IMR-90 (cell line): ENCODE results near the gene ADPRS. TPM values are rescaled to one million over a fixed set of nuclear protein-coding genes. Genes with fewer than 3 reads are reported as not detected.
A peak's percentile ranks its signal among the peaks of the same experiment; 100 is the strongest.

ENCODE experiments used
- ATAC-seq: fragments of 200-7000 bp; cut with Tn5 transposase; 2 replicates; pipeline ENCODE4 v1.9.1; 2020; ENCODE audit warnings: low read depth, mild to moderate bottlenecking, moderate library complexity
- BruUV-seq: library from RNA; stranded (reverse); fragments of 400-500 nt; replicated peaks from 2 replicates; lab custom pipeline; 2021; lab: Mats Ljungman, UMichigan
- CTCF ChIA-PET: fragments of 300-600 bp; formaldehyde crosslinking; extraction: SDS; loops from one replicate; lab custom pipeline; 2021; ENCODE audit warnings: antibody characterized with exemption; lab: Yijun Ruan, JAX
- POLR2A ChIA-PET: fragments of 300-600 bp; sonication (Branson Sonifier 250); formaldehyde crosslinking; loops from one replicate; lab custom pipeline; 2022; ENCODE audit warnings: antibody characterized with exemption; ENCODE audit not compliant: unreplicated experiment; lab: Charles Lee
- DNase-seq: peaks from one replicate; pipeline ENCODE4 v3.0.0; 2013
- H2AFZ ChIP-seq: replicated peaks from 2 replicates; pipeline ENCODE3; 2013; ENCODE audit warnings: low read length, mild to moderate bottlenecking; ENCODE audit not compliant: poor library complexity
- H2AK5ac ChIP-seq: 2 replicates; pipeline ENCODE4 v1.6.1; 2013; ENCODE audit warnings: low read depth, low read length, inconsistent platforms
- H2AK9ac ChIP-seq: replicated peaks from 2 replicates; pipeline ENCODE3; 2013; ENCODE audit warnings: mild to moderate bottlenecking, low read depth, low read length, moderate library complexity; ENCODE audit not compliant: poor library complexity
- H2BK120ac ChIP-seq: 2 replicates; pipeline ENCODE4 v1.6.1; 2013; ENCODE audit warnings: low read depth, low read length, inconsistent platforms
- H2BK15ac ChIP-seq: 3 replicates; pipeline ENCODE4 v1.6.1; 2013; ENCODE audit warnings: low read depth, low read length, inconsistent platforms
- H2BK20ac ChIP-seq: 2 replicates; pipeline ENCODE4 v1.6.1; 2013; ENCODE audit warnings: low read depth, mild to moderate bottlenecking, inconsistent platforms, low read length, moderate library complexity
- H2BK5ac ChIP-seq: 2 replicates; pipeline ENCODE4 v1.6.1; 2013; ENCODE audit warnings: mild to moderate bottlenecking, low read depth, low read length, inconsistent platforms; ENCODE audit not compliant: poor library complexity, severe bottlenecking
- H3K14ac ChIP-seq: replicated peaks from 2 replicates; pipeline ENCODE4 v1.6.1; 2013; ENCODE audit warnings: low read depth, low read length, inconsistent platforms
- H3K18ac ChIP-seq: 2 replicates; pipeline ENCODE4 v1.6.1; 2013; ENCODE audit warnings: low read depth, low read length, control low read depth
- H3K23ac ChIP-seq: 2 replicates; pipeline ENCODE4 v1.6.1; 2013; ENCODE audit warnings: low read depth, low read length, inconsistent platforms
- H3K27ac ChIP-seq: 2 replicates; pipeline ENCODE4 v1.5.1; 2013; ENCODE audit warnings: mild to moderate bottlenecking, control low read depth, low read length; ENCODE audit not compliant: insufficient read depth
- H3K27me3 ChIP-seq: 2 replicates; pipeline ENCODE4 v1.6.1; 2013; ENCODE audit warnings: low read length; ENCODE audit not compliant: control insufficient read depth, insufficient read depth
- H3K36me3 ChIP-seq: 2 replicates; pipeline ENCODE4 v1.6.1; 2013; ENCODE audit warnings: low read length, mixed read lengths; ENCODE audit not compliant: control insufficient read depth, insufficient read depth
- H3K4ac ChIP-seq: 2 replicates; pipeline ENCODE4 v1.6.1; 2013; ENCODE audit warnings: low read depth, low read length, inconsistent platforms
- H3K4me1 ChIP-seq: 2 replicates; pipeline ENCODE4 v1.6.1; 2013; ENCODE audit warnings: low read length, mixed read lengths; ENCODE audit not compliant: control insufficient read depth, insufficient read depth
- H3K4me2 ChIP-seq: 2 replicates; pipeline ENCODE4 v1.6.1; 2013; ENCODE audit warnings: low read depth, mild to moderate bottlenecking, control low read depth, low read length, moderate library complexity
- H3K4me3 ChIP-seq: 2 replicates; pipeline ENCODE4 v1.5.1; 2013; ENCODE audit warnings: low read depth, mild to moderate bottlenecking, control low read depth, low read length, moderate library complexity; ENCODE audit not compliant: insufficient read depth
- H3K56ac ChIP-seq: 2 replicates; pipeline ENCODE4 v1.6.1; 2013; ENCODE audit warnings: low read length, inconsistent platforms; ENCODE audit not compliant: insufficient read depth; ENCODE audit errors: extremely low read depth
- H3K79me1 ChIP-seq, 2 experiments: 2 replicates each; pipeline ENCODE4 v1.6.1; 2013; ENCODE audit warnings: low read length in 2 of 2, inconsistent platforms in 1 of 2, low read depth in 1 of 2
- H3K9ac ChIP-seq: 2 replicates; pipeline ENCODE4 v1.6.1; 2013; ENCODE audit warnings: low read depth, low read length, control low read depth
- H3K9me1 ChIP-seq: 2 replicates; pipeline ENCODE4 v1.6.1; 2013; ENCODE audit warnings: low read length, inconsistent platforms; ENCODE audit not compliant: insufficient read depth
- H3K9me3 ChIP-seq: 2 replicates; pipeline ENCODE4 v1.6.1; 2013; ENCODE audit warnings: low read length; ENCODE audit not compliant: control insufficient read depth, insufficient read depth
- H4K20me1 ChIP-seq: 2 replicates; pipeline ENCODE4 v1.6.1; 2013; ENCODE audit warnings: low read length, inconsistent platforms; ENCODE audit not compliant: insufficient read depth
- H4K5ac ChIP-seq: 2 replicates; pipeline ENCODE4 v1.6.1; 2013; ENCODE audit warnings: mild to moderate bottlenecking, low read depth, low read length, control low read depth
- H4K8ac ChIP-seq, 2 experiments: 2 replicates each; pipeline ENCODE4 v1.6.1; 2013; ENCODE audit warnings: low read depth in 2 of 2, low read length in 2 of 2, control low read depth in 1 of 2, inconsistent platforms in 1 of 2
- H4K91ac ChIP-seq: 2 replicates; pipeline ENCODE4 v1.6.1; 2013; ENCODE audit warnings: low read depth, low read length, inconsistent platforms; ENCODE audit not compliant: insufficient read depth
- CEBPB ChIP-seq: IDR thresholded peaks from 2 replicates; pipeline ENCODE4 v1.6.1; 2012; ENCODE audit warnings: low read depth, low read length, improper control_type of control experiment
- MAFK ChIP-seq: IDR thresholded peaks from 2 replicates; pipeline ENCODE4 v1.6.1; 2012; ENCODE audit warnings: low read depth, low read length, improper control_type of control experiment
- dilution Hi-C: fragments of 300-500 bp; cut with HindIII; formaldehyde crosslinking; loops from one replicate; pipeline ENCODE4 v1.14.3; 2018; ENCODE audit warnings: low sequenced_read_pairs; ENCODE audit not compliant: unreplicated experiment
- in situ Hi-C: fragments of 300-500 bp; cut with MboI; formaldehyde crosslinking; loops from 3 replicates; pipeline ENCODE4 v1.14.3; 2019; ENCODE audit warnings: low sequenced_read_pairs, inconsistent platforms, mixed read lengths
- intact Hi-C: fragments of 100-400 bp; cut with micrococcal nuclease; formaldehyde crosslinking; loops from 2 replicates; pipeline ENCODE4 v1.10.0; 2022
- polyA plus RNA-seq, 3 experiments: library from polyadenylated mRNA; depleted of rRNA; stranded (reverse); fragments of >200 nt; gene quantifications; 2 replicates each; pipeline ENCODE4 v1.2.3, GENCODE V29; 2012; ENCODE audit warnings: low replicate concordance in 1 of 3
- total RNA-seq: library from RNA; depleted of rRNA; stranded (reverse); fragments of >200 nt; gene quantifications from 2 replicates; pipeline ENCODE4 v1.2.3, GENCODE V29; 2012

Gene ADPRS
- total and polyA plus RNA-seq, 2 of the 4 experiments (the other 2 are of a cell fraction) = 31.0 to 37.2 TPM

DNA sequence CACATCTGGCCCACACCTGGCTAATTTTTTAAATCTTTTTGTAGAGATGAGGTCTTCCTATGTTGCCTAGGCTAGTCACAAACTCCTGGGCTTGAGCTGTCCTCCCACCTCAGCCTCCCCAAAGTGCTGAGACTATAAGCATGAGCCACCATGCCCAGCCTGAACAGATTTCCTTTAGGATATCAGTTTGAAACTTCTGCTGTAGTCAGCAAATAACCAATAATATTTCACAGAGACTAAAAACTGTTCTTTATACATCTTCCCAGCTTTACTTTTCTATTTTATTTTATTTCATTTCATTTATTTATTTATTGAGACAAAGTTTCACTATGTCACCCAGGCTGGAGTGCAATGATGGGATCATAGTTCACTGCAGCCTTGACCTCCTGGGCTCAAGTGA, 34.7 kb upstream of the ADPRS start:
- H3K9me3 ChIP-seq = no peaks in the 10 kb centered on the region
- H3K27ac ChIP-seq = no peak overlapping the region
- H3K9me1 ChIP-seq = no peaks in the 10 kb centered on the region; the same call in 1 of the 2 replicates
- H2BK15ac ChIP-seq = no peak overlapping the region
- POLR2A ChIA-PET = no interaction called here
- dilution Hi-C loops = no loop called here
- no peak overlapping the region for H3K4me2 ChIP-seq
- TF ChIP-seq MAFK (peak; percentile 77), CEBPB (no peak)
- intact Hi-C loops = no loop called here
- H4K8ac ChIP-seq = no peak overlapping the region
- no peaks in the 10 kb centered on the region for H4K20me1 ChIP-seq
- DNase-seq (no peak), ATAC-seq (no peak)
- no peak overlapping the region for H3K14ac ChIP-seq
- H4K91ac ChIP-seq = no peak overlapping the region
- H3K56ac ChIP-seq = no peak overlapping the region
- H3K4me1 ChIP-seq = no peaks in the 10 kb centered on the region
- no peak overlapping the region for H2AK5ac ChIP-seq
- no peak overlapping the region for H2BK5ac ChIP-seq
- CTCF ChIA-PET = no interaction called here
- peaks cover 8% of the 10 kb centered on the region for H3K36me3 ChIP-seq
- H2BK20ac ChIP-seq = no peak overlapping the region
- H4K5ac ChIP-seq = no peak overlapping the region
- no peaks in the 10 kb centered on the region for H3K27me3 ChIP-seq
- H3K9ac ChIP-seq = no peak overlapping the region
- no peak overlapping the region for H2AK9ac ChIP-seq
- no TSS peak for BruUV-seq
- H2BK120ac ChIP-seq = no peak overlapping the region
- in situ Hi-C loops = no loop called here
- no peak overlapping the region for H3K4ac ChIP-seq
- no peak overlapping the region for H3K23ac ChIP-seq
- no peak overlapping the region for H3K18ac ChIP-seq
- no peak overlapping the region for H2AFZ ChIP-seq
- H3K79me1 ChIP-seq = no peaks in the 10 kb centered on the region
- H3K4me3 ChIP-seq = no peak overlapping the region
